Subcutaneous abdominal adipose tissue (tissue), 5 donors: ENCODE data around the gene LRP1B.

Experiments
- H3K27ac ChIP-seq: one replicate; pipeline ENCODE4 v1.7.0; 2013; ENCODE audit warnings: low read depth, mild to moderate bottlenecking, inconsistent platforms, low read length, moderate library complexity
- H3K27me3 ChIP-seq, 5 donors: one replicate each; pipeline ENCODE4 v1.7.0; 2013; ENCODE audit warnings: low read length in 5 of 5, inconsistent platforms in 1 of 5; ENCODE audit not compliant: control insufficient read depth in 5 of 5, insufficient read depth in 4 of 5
- H3K36me3 ChIP-seq, 5 donors: one replicate each; pipeline ENCODE4 v1.7.0; 2013; ENCODE audit warnings: low read length in 5 of 5; ENCODE audit not compliant: control insufficient read depth in 5 of 5, insufficient read depth in 5 of 5
- H3K4me1 ChIP-seq, 5 donors: one replicate each; pipeline ENCODE4 v1.7.0; 2013; ENCODE audit warnings: low read length in 5 of 5, mild to moderate bottlenecking in 3 of 5, moderate library complexity in 1 of 5; ENCODE audit not compliant: control insufficient read depth in 5 of 5, insufficient read depth in 5 of 5
- H3K4me3 ChIP-seq, 5 donors: one replicate each; pipeline ENCODE4 v1.7.0; 2013; ENCODE audit warnings: low read length in 5 of 5, low read depth in 1 of 5
- H3K9ac ChIP-seq, 5 donors: one replicate each; pipeline ENCODE4 v1.7.0; 2013; ENCODE audit warnings: low read length in 5 of 5, mild to moderate bottlenecking in 4 of 5, moderate library complexity in 3 of 5
- H3K9me3 ChIP-seq, 5 donors: one replicate each; pipeline ENCODE4 v1.7.0; 2013; ENCODE audit warnings: low read length in 5 of 5; ENCODE audit not compliant: control insufficient read depth in 5 of 5
- donor health status: healthy.
- donor health status: healthy.
- donor health status: healthy.
- donor health status: healthy.
- donor health status: healthy.

LRP1B gene

GRCh38 chr2:141928476-141928875 lies 202.3 kb downstream of the LRP1B start:
- Histone ChIP-seq H3K36me3 (no peaks in the 10 kb centered on the region), H3K4me1 (peaks cover 0 to 13% (median 0%) of the 10 kb centered on the region in 5 donors)

GRCh38 chr2:141927536-141927935 lies 203.3 kb downstream of the LRP1B start:
- no peak overlapping the region for H3K27ac ChIP-seq
- no peak overlapping the region for H3K4me3 ChIP-seq
- H3K9ac ChIP-seq = no peak overlapping the region
- no peaks in the 10 kb centered on the region for H3K27me3 ChIP-seq
- peaks cover 0 to 13% (median 0%) of the 10 kb centered on the region in 5 donors for H3K4me1 ChIP-seq
- no peaks in the 10 kb centered on the region for H3K36me3 ChIP-seq
- peaks cover 0 to 4% (median 0%) of the 10 kb centered on the region in 5 donors for H3K9me3 ChIP-seq

More at GRCh38 chr2:141928476-141928875, 202.3 kb downstream of the LRP1B start:
- Histone ChIP-seq H3K9ac (no peak overlapping the region), H3K9me3 (peaks cover 0 to 4% (median 0%) of the 10 kb centered on the region in 5 donors), H3K27ac (no peak overlapping the region), H3K27me3 (no peaks in the 10 kb centered on the region), H3K4me3 (no peak overlapping the region)

- peaks cover 0 to 4% (median 0%) of the 10 kb centered on the region in 5 donors for H3K9me3 ChIP-seq
- H3K9ac ChIP-seq = no peak overlapping the region
- no peaks in the 10 kb centered on the region for H3K36me3 ChIP-seq
- no peak overlapping the region for H3K27ac ChIP-seq
- no peaks in the 10 kb centered on the region for H3K27me3 ChIP-seq
- H3K4me3 ChIP-seq = no peak overlapping the region
- peaks cover 0 to 13% (median 0%) of the 10 kb centered on the region in 5 donors for H3K4me1 ChIP-seq
Observed at GRCh38 chr2:141925511-141925910, 205.3 kb downstream of the LRP1B start.

- Histone ChIP-seq H3K4me1 (no peaks in the 10 kb centered on the region), H3K9me3 (peaks cover 0 to 4% (median 0%) of the 10 kb centered on the region in 5 donors), H3K4me3 (no peak overlapping the region), H3K27ac (no peak overlapping the region), H3K27me3 (no peaks in the 10 kb centered on the region), H3K9ac (no peak overlapping the region), H3K36me3 (no peaks in the 10 kb centered on the region)
Observed at GRCh38 chr2:141923657-141924056, 207.2 kb downstream of the LRP1B start.

GRCh38 chr2:141911485-141912066 lies 219.2 kb downstream of the LRP1B start:
- Histone ChIP-seq H3K27me3 (no peaks in the 10 kb centered on the region), H3K4me3 (no peak overlapping the region), H3K27ac (no peak overlapping the region), H3K9ac (no peak overlapping the region), H3K36me3 (no peaks in the 10 kb centered on the region), H3K9me3 (peaks cover 0 to 2% (median 0%) of the 10 kb centered on the region in 5 donors), H3K4me1 (no peaks in the 10 kb centered on the region)

- Histone ChIP-seq H3K9ac (no peak overlapping the region), H3K9me3 (no peaks in the 10 kb centered on the region), H3K27ac (no peak overlapping the region), H3K27me3 (no peaks in the 10 kb centered on the region), H3K4me3 (no peak overlapping the region), H3K36me3 (no peaks in the 10 kb centered on the region), H3K4me1 (no peaks in the 10 kb centered on the region)
Observed at GRCh38 chr2:141906678-141907077, 224.1 kb downstream of the LRP1B start.

GRCh38 chr2:141900826-141901225 lies 230.0 kb downstream of the LRP1B start:
- H3K27me3 ChIP-seq = no peaks in the 10 kb centered on the region
- no peak overlapping the region for H3K9ac ChIP-seq
- no peaks in the 10 kb centered on the region for H3K36me3 ChIP-seq
- no peak overlapping the region for H3K27ac ChIP-seq
- H3K9me3 ChIP-seq = no peaks in the 10 kb centered on the region
- H3K4me1 ChIP-seq = no peaks in the 10 kb centered on the region
- no peak overlapping the region for H3K4me3 ChIP-seq

GRCh38 chr2:141899740-141900139 lies 231.1 kb downstream of the LRP1B start:
- no peak overlapping the region for H3K9ac ChIP-seq
- H3K9me3 ChIP-seq = no peaks in the 10 kb centered on the region
- no peaks in the 10 kb centered on the region for H3K4me1 ChIP-seq
- no peak overlapping the region for H3K4me3 ChIP-seq
- H3K36me3 ChIP-seq = no peaks in the 10 kb centered on the region
- H3K27me3 ChIP-seq = no peaks in the 10 kb centered on the region
- no peak overlapping the region for H3K27ac ChIP-seq

- no peaks in the 10 kb centered on the region for H3K36me3 ChIP-seq
- no peaks in the 10 kb centered on the region for H3K9me3 ChIP-seq
- H3K9ac ChIP-seq = no peak overlapping the region
- no peaks in the 10 kb centered on the region for H3K27me3 ChIP-seq
- no peak overlapping the region for H3K4me3 ChIP-seq
- H3K27ac ChIP-seq = no peak overlapping the region
- H3K4me1 ChIP-seq = no peaks in the 10 kb centered on the region
Observed at GRCh38 chr2:141889788-141890187, 241.0 kb downstream of the LRP1B start.

GRCh38 chr2:141888987-141889555 lies 241.7 kb downstream of the LRP1B start:
- Histone ChIP-seq H3K9ac (no peak overlapping the region), H3K9me3 (no peaks in the 10 kb centered on the region), H3K4me3 (no peak overlapping the region), H3K27me3 (no peaks in the 10 kb centered on the region), H3K36me3 (no peaks in the 10 kb centered on the region), H3K27ac (no peak overlapping the region), H3K4me1 (no peaks in the 10 kb centered on the region)
